Cardiac fibroblast (primary cell): Measurements from ENCODE around the gene ATXN2L.
A peak's percentile ranks its signal among the peaks of the same experiment; 100 is the strongest.
"Not testable (repeated sequence)": the region's sequence is repeated elsewhere in the genome, so short reads cannot be mapped to it uniquely, and the experiment has no call there.

ENCODE experiments used
- DNase-seq, 2 donors: peaks; one replicate each; pipeline versions ENCODE4 v3.0.0 to v3.0.0-alpha.2; 2010; ENCODE audit warnings: low read depth in 2 of 2
- H3K4me3 ChIP-seq, 2 donors: replicated peaks in 1 of 2; 1 replicate in 1 of 2; 2 replicates in 1 of 2; pipeline ENCODE4 v1.5.1; 2011; ENCODE audit warnings: low read depth in 2 of 2, low read length in 2 of 2, mild to moderate bottlenecking in 2 of 2, moderate library complexity in 1 of 2
- CTCF ChIP-seq: IDR thresholded peaks from one replicate; pipeline ENCODE4 v1.5.1; 2011; ENCODE audit warnings: low read depth, mild to moderate bottlenecking, low read length, inconsistent platforms

ATXN2L gene, protein sequence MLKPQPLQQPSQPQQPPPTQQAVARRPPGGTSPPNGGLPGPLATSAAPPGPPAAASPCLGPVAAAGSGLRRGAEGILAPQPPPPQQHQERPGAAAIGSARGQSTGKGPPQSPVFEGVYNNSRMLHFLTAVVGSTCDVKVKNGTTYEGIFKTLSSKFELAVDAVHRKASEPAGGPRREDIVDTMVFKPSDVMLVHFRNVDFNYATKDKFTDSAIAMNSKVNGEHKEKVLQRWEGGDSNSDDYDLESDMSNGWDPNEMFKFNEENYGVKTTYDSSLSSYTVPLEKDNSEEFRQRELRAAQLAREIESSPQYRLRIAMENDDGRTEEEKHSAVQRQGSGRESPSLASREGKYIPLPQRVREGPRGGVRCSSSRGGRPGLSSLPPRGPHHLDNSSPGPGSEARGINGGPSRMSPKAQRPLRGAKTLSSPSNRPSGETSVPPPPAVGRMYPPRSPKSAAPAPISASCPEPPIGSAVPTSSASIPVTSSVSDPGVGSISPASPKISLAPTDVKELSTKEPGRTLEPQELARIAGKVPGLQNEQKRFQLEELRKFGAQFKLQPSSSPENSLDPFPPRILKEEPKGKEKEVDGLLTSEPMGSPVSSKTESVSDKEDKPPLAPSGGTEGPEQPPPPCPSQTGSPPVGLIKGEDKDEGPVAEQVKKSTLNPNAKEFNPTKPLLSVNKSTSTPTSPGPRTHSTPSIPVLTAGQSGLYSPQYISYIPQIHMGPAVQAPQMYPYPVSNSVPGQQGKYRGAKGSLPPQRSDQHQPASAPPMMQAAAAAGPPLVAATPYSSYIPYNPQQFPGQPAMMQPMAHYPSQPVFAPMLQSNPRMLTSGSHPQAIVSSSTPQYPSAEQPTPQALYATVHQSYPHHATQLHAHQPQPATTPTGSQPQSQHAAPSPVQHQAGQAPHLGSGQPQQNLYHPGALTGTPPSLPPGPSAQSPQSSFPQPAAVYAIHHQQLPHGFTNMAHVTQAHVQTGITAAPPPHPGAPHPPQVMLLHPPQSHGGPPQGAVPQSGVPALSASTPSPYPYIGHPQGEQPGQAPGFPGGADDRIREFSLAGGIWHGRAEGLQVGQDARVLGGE

GRCh38 chr16:28822520-28823290, at the start of gene ATXN2L:
Gene ATXN2L, plus strand, starts transcription at chr16:28822999. Its CDS starts 261 bp downstream, at chr16:28823260.
- peak; percentile 1 for TF ChIP-seq CTCF
- peak; percentile 97 to 98 for DNase-seq
- H3K4me3 ChIP-seq = peak within 1 kb of the TSS; percentile 79 to 95

GRCh38 chr16:28781697-28782096, 41.1 kb upstream of the ATXN2L start:
- not testable (repeated sequence) for H3K4me3 ChIP-seq, DNase-seq

DNA sequence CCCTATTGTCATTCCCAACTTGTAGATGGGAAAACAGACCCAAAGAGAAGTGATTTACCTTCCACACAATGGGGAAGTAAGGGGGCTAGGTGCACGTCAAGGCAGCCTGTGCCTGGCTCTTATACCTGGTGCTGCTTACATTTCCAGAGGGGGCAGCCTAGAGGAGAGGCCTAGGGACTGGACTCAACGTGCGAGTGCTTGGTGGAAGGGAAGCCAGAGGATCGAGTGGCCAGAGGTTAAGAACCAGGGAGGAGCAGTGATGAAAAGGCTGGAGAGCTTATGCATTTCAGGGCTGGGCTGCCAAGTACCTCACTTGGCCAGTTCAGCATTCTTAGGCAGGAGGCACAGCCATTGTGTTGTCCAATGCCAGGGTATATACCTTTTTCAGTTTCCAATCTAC, 40.4 kb upstream of the ATXN2L start:
- not testable (repeated sequence) for DNase-seq, H3K4me3 ChIP-seq

DNA sequence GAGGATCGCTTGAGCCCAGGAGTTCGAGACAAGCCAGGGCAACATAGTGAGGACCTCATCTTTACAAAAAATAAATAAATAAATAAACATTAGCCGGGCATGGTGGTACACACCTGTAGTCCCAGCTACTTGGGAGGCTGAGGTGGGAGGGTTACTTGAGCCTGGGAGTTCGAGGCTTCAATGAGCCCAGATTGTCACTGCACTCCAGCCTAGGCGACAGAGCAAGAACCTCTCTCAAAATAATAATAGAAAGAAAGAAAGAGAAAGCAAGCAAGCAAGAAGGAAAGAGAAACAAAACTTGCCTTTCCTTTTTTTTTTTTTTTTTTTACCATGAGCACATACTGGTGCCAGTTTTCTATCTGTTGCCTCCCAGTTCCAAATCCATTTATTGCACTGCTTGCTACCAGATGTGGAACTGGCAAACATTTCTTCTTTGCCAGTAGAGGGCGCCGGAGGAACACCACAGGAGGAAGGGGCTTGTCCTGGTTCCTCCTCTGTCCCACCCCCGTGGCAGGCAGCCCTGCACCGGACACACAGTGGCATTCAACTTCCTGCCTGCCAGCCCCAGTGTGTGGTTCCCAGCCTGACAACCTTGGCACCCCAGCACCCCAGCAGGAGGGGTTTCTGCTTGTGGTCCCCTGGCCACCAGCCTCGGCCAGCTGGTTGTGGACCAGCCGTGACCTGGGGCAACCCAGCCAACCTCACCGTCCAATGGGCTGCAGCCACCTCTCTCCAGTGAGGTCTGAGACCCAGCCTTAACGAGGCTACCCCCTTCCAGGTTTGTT, 20.4 kb upstream of the ATXN2L start:
- TF ChIP-seq CTCF = peak; percentile 40
- H3K4me3 ChIP-seq = not testable (repeated sequence)
- DNase-seq = peak; percentile 75 to 93

DNA sequence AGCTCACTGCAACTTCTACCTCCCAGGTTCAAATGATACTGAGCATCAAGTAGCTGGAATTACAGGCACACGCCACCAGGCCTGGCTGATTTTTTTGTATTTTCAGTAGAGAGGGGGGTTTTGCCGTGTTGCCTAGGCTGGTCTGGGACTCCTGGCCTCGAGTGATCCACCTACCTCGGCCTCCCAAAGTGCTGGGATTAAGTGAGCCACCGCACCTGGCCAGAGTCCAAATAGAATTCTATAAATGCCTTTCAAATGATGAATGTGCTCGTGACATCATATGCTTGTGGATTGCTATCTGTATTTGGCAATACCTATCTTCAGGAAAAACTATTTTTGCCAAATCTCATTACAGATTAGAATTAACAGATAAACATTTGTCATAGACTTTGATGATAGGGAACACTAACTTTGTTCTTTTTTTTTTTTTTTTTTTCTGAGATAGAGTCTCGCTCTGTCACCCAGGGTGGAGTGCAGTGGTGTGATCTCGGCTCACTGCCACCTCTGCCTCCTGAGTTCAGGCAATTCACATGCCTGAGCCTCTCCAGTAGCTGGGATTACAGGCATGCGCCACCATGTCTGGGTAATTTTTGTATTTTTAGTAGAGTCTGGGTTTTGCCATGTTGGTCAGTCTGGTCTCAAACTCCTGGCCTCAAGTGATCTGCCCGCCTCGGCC, 15.2 kb upstream of the ATXN2L start:
- not testable (repeated sequence) for DNase-seq, H3K4me3 ChIP-seq

GRCh38 chr16:28820016-28820415, 2.8 kb upstream of the ATXN2L start:
- no peak overlapping the region for H3K4me3 ChIP-seq
- DNase-seq = no peak
- no peak for TF ChIP-seq CTCF

DNA sequence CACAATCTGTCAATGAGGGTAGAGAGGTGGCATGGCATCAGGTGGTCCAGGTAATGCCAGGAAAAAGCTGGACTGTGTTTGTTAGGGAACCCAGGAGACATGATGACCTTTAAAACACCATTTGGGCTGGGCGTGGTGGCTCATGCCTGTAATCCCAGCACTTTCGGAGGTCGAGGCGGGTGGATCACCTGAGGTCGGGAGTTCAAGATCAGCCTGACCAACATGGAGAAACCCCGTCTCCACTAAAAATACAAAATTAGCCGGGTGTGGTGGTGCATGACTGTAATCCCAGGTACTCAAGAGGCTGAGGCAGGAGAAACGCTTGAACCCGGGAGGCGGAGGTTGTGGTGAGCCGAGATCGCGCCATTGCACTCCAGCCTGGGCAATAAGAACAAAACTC, 2.3 kb upstream of the ATXN2L start:
- H3K4me3 ChIP-seq, DNase-seq: not testable (repeated sequence)
